Panc1 (cell line): ENCODE measurements around the gene SMURF1.
"Not testable (repeated sequence)": the region's sequence is repeated elsewhere in the genome, so short reads cannot be mapped to it uniquely, and the experiment has no call there.

Source experiments
- POLR2AphosphoS5 ChIP-seq: IDR thresholded peaks from 2 replicates; pipeline ENCODE4 v1.6.1; 2012; ENCODE audit warnings: mild to moderate bottlenecking, low read depth, low read length, moderate library complexity
- SIN3A ChIP-seq: IDR thresholded peaks from 2 replicates; pipeline ENCODE4 v1.6.1; 2012; ENCODE audit warnings: low read depth, mild to moderate bottlenecking, low read length, moderate library complexity, borderline replicate concordance; ENCODE audit not compliant: insufficient read depth
- TF ChIP-seq, protein P1 (sequence below): fragments of 450-650 bp; IDR thresholded peaks from 2 replicates; pipeline ENCODE4 v1.5.1; 2017; ENCODE audit warnings: mild to moderate bottlenecking

DNA sequence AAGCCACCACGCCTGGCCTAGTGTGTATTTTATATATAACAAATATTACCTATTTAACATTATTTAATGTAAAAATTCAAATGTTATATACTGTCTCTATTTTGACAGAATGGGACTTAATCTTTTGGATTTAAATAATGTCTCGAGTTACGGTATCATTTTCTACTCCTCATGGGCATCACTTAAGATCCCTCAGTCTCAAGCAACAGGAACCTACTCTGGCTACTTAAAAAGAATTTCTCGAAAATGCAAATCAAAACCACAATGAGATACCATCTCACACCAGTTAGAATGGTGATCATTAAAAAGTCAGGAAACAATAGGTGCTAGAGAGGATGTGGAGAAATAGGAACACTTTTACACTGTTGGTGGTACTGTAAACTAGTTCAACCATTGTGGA, 19.8 kb upstream of the SMURF1 start:
- TF ChIP-seq, protein P1, sequence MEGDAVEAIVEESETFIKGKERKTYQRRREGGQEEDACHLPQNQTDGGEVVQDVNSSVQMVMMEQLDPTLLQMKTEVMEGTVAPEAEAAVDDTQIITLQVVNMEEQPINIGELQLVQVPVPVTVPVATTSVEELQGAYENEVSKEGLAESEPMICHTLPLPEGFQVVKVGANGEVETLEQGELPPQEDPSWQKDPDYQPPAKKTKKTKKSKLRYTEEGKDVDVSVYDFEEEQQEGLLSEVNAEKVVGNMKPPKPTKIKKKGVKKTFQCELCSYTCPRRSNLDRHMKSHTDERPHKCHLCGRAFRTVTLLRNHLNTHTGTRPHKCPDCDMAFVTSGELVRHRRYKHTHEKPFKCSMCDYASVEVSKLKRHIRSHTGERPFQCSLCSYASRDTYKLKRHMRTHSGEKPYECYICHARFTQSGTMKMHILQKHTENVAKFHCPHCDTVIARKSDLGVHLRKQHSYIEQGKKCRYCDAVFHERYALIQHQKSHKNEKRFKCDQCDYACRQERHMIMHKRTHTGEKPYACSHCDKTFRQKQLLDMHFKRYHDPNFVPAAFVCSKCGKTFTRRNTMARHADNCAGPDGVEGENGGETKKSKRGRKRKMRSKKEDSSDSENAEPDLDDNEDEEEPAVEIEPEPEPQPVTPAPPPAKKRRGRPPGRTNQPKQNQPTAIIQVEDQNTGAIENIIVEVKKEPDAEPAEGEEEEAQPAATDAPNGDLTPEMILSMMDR: not testable (repeated sequence)
- not testable (repeated sequence) for TF ChIP-seq POLR2AphosphoS5, SIN3A
